ENCODE results near the gene HSPB7. TPM values are rescaled to one million over a fixed set of nuclear protein-coding genes. Genes with fewer than 3 reads are reported as not detected.
"Not testable (repeated sequence)": the region's sequence is repeated elsewhere in the genome, so short reads cannot be mapped to it uniquely, and the experiment has no call there.

The HSPB7 gene
- total RNA-seq (2014; rRNA removed; shearing (Covaris generic); ENCODE audit: low replicate concordance): 1.9 and 4.5 TPM in 2 replicates

DNA sequence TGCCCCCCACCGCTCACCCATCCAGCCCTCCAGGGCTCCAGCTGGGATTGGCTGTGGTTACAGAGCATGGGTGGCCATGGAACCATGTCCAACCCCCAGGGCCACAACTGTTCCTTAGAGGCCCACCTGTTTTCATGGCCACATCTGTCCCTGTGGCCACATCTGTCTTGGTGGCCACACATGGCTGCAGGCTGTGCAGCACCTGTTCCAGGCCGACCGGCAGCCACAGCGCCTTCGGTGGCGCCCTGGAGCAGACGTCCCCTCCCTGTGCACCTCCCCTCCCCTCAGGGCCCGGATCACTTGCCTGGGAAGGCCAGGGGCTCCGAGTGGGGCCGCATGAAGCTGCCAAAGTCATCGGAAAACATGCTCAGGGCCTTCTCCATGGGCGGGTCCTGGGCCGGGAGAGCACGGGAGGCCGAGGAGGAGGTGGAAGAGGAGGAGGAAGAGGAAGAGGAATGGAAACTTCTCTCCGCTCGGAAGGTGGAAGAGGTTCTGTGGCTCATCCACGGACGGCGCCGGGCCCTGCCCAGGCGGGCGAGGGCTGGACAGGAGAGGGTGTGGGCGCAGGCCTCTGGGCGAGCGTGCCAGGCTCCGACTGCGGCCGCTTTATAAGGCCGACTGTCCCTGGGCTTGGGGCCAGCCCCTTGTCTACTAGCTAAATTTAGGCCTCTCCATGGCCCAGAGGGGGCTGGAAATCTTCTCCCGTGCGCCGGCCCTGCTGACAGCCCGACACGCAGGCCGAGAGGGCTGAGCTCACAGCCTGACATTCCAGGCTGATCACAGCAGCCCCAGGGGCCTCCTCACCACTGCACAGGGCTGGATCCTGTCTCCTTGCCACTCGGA, at the start of gene HSPB7:
HSPB7 (minus strand) TSS at position 583 of the 843 bp plus-strand sequence; CDS start at position 503, 80 bp downstream.
- no peaks in the 10 kb centered on the region for H3K9me3 ChIP-seq
- H3K27me3 ChIP-seq: no peaks in the 10 kb centered on the region
- H3K4me3 ChIP-seq: peak within 1 kb of the TSS; percentile 28
- no peaks in the 10 kb centered on the region for H3K36me3 ChIP-seq
- peak; percentile 88 for DNase-seq

- no peak overlapping the region for H3K4me3 ChIP-seq
- no peaks in the 10 kb centered on the region for H3K36me3 ChIP-seq
- no peak for DNase-seq
Measured at GRCh38 chr1:16067127-16067768, 49.4 kb upstream of the HSPB7 start.

GRCh38 chr1:16066245-16066644, 48.4 kb upstream of the HSPB7 start:
- Histone ChIP-seq H3K9me3 (no peaks in the 10 kb centered on the region), H3K4me3 (no peak overlapping the region), H3K27me3 (no peaks in the 10 kb centered on the region), H3K36me3 (no peaks in the 10 kb centered on the region)
- no peak for DNase-seq

More at GRCh38 chr1:16067127-16067768, 49.4 kb upstream of the HSPB7 start:
- H3K27me3 ChIP-seq: no peaks in the 10 kb centered on the region
- no peaks in the 10 kb centered on the region for H3K9me3 ChIP-seq

- no peaks in the 10 kb centered on the region for H3K9me3 ChIP-seq
- H3K36me3 ChIP-seq: no peaks in the 10 kb centered on the region
- no peaks in the 10 kb centered on the region for H3K27me3 ChIP-seq
- H3K4me3 ChIP-seq: no peak overlapping the region
- no peak for DNase-seq
Measured at GRCh38 chr1:16065269-16065576, 47.4 kb upstream of the HSPB7 start.

DNA sequence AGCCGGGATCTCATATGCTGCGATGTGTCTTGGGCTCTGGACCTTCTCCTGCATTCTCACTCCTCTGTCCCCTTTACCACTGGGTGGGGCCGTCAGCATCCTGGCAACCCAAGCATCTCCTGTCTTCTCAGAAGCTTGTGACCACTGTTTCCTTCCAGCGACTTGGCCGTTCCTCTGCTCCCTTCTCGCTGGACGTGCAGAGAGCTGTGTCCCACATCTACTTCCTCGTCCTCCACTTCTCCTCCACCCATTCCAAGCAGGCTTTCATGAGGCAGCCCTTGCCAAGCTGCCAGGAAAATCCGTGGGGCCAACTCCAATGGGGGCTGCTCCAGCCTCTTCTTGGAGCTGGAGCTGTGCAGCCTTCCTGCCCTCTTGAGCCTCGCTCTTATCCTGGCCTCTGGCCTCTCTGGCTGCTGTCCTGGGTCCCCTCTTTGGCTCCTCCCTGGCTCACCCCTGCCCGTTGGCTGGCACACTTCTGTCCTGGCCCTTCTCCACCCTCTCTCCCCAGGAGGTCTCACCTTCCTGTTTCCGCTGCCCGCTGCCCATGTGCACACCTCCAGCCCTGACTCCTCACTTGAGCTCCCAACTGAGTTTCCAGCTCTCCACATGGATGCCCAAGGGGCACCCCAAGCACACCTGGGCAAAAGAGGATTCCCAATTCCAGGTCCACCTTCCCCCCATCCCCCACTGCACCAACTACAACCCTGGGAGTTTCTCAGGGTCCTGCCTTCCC, 46.9 kb upstream of the HSPB7 start:
- no peak overlapping the region for H3K4me3 ChIP-seq
- H3K27me3 ChIP-seq: no peaks in the 10 kb centered on the region
- H3K36me3 ChIP-seq: no peaks in the 10 kb centered on the region
- no peak for DNase-seq
- no peaks in the 10 kb centered on the region for H3K9me3 ChIP-seq

- no peaks in the 10 kb centered on the region for H3K27me3 ChIP-seq
- no peak overlapping the region for H3K4me3 ChIP-seq
- no peaks in the 10 kb centered on the region for H3K9me3 ChIP-seq
- DNase-seq: no peak
- no peaks in the 10 kb centered on the region for H3K36me3 ChIP-seq
Measured at GRCh38 chr1:16063921-16064320, 46.1 kb upstream of the HSPB7 start.

DNA sequence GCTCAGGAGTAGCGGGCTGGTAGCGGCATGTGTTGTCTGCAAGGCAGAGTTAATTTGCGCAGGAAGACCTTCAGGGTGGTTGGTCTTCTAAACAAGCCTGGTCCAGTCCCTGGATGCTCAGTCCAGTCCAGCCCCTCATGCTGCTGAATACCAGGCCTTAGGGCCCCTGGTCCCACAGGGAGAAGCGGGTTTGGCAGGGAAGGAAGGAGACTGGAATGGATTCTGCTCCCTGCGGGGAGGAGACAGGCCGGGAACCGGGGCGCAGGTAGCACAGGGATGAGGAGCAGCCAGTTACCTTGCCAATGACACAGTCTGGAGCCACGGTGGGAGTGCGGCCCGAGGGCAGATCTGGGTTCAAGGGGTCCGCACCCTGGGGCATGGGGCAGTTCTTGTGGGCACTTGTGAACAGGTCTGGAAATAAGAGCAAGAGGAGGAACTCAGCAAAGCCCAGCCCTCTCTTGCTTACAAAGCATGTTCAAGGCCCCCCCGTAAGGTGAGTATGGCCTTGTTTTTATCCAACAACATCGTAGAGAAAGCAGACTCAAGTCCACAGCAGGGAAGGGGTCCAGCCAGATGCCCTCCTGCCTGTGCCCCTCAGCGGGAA, 45.5 kb upstream of the HSPB7 start:
- Histone ChIP-seq H3K27me3 (no peaks in the 10 kb centered on the region), H3K36me3 (no peaks in the 10 kb centered on the region), H3K4me3 (no peak overlapping the region), H3K9me3 (no peaks in the 10 kb centered on the region)
- DNase-seq: no peak

- H3K4me3 ChIP-seq, DNase-seq, H3K9me3 ChIP-seq, H3K36me3 ChIP-seq, H3K27me3 ChIP-seq: not testable (repeated sequence)
Measured at GRCh38 chr1:16062687-16063075, 44.8 kb upstream of the HSPB7 start.

- H3K27me3 ChIP-seq, H3K36me3 ChIP-seq, H3K9me3 ChIP-seq, H3K4me3 ChIP-seq, DNase-seq: not testable (repeated sequence)
Measured at GRCh38 chr1:16061989-16062686, 44.3 kb upstream of the HSPB7 start.

GRCh38 chr1:16061266-16061665, 43.4 kb upstream of the HSPB7 start:
- DNase-seq: no peak

DNA sequence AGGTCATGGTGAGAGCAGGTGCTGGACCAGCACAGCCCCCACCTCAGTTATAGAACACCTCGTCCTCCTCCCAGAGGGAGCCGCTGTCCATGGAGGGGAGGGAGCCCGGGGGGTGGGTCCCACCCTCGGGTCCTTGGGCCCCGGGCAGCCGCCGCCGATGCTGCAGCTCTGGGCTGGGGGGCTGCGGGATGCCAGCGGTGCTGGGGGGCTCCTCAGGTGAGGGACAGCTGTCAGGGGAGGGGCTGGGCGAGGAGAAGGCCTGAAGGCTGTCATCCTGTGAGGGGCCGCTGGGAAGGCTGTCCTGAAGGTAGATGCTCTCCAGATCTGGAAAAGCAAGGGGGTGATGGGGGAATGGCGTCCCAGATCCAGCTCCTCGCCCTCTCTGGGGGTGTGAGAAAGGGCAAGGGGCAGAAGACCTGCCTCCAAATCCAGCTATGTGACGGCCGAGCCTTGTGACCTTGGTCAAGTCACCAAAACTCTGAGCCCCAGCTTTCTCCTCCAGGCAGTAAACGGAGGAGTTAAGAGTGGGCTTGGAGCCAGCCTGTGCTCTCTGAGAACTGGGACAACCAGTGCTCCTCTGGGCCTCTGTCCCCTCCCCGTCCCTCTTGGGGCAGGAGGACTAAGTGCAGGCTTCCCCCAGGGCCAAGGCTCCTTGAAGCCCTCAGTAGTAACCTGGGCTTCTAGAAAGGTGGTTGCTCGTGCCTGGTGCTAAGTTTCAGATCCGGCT, 40.7 kb upstream of the HSPB7 start:
- not testable (repeated sequence) for H3K9me3 ChIP-seq, H3K4me3 ChIP-seq, H3K27me3 ChIP-seq, DNase-seq, H3K36me3 ChIP-seq

More at GRCh38 chr1:16061266-16061665, 43.4 kb upstream of the HSPB7 start:
- Histone ChIP-seq H3K9me3 (no peaks in the 10 kb centered on the region), H3K27me3 (no peaks in the 10 kb centered on the region), H3K36me3 (no peaks in the 10 kb centered on the region), H3K4me3 (no peak overlapping the region)

GRCh38 chr1:16057314-16057915, 39.6 kb upstream of the HSPB7 start:
- H3K4me3 ChIP-seq, H3K36me3 ChIP-seq, H3K9me3 ChIP-seq, H3K27me3 ChIP-seq, DNase-seq: not testable (repeated sequence)

DNA sequence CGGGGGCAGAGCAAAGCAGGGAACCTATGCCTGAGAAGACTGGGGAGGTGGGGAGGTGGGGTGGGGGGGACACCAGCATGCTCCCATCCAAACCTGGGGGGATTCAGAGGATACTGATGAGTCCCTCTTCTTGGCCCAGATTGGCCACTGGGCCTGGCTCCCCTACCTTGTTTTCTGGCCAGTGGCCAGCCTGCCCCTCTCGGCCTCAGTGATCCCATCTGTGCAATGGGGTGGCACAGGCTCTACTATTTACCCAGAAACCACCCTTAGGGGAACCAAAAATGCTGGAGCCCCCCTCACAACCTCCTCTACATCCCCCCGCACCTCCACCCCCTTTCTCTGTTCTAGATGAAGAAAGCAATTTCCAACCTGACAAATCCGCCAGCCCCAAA, 38.7 kb upstream of the HSPB7 start:
- H3K36me3 ChIP-seq, DNase-seq, H3K27me3 ChIP-seq, H3K9me3 ChIP-seq, H3K4me3 ChIP-seq: not testable (repeated sequence)

GRCh38 chr1:16055613-16056520, 38.0 kb upstream of the HSPB7 start:
- no peaks in the 10 kb centered on the region for H3K9me3 ChIP-seq
- DNase-seq: peak; percentile 82
- H3K4me3 ChIP-seq: no peak overlapping the region
- H3K27me3 ChIP-seq: no peaks in the 10 kb centered on the region
- no peaks in the 10 kb centered on the region for H3K36me3 ChIP-seq
